ENCODE data around the gene EVI2A. TPM values are rescaled to one million over a fixed set of nuclear protein-coding genes. Genes with fewer than 3 reads are reported as not detected.

Gene EVI2A
- total and polyA plus RNA-seq, 5 donors from 2014 or later, result 47.5 to 111 (median 68.0) TPM

DNA sequence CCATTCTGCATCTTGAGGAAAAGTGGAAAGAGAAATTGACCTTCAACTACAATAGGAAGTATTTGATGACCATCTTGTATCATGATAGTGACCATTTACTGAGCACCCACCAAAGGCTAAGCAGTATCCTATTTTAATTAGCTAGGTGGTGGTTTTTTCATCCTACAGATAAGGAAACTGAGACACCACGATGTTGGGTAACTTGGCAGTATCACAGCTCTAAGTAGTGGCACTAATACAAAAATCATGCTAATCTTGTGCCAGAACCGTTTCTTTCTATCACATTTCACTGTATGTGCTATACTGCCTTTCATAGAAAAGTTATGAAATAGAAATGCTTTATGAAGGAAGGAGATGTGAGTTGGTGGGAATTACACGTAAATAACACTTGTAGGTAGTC is 9.9 kb downstream of the EVI2A start:
- peaks cover 8% of the 10 kb centered on the region for H3K36me3 Mint-ChIP-seq
- Histone ChIP-seq H3K4me1 (ENCODE audit: control insufficient read depth, insufficient read depth, low read length, poor library complexity, severe bottlenecking) (peaks cover 73% of the 10 kb centered on the region), H3K27ac (ENCODE audit: insufficient read depth, low read length, poor library complexity, severe bottlenecking) (peak overlapping the region; percentile 92), H3K36me3 (ENCODE audit: control insufficient read depth, insufficient read depth, low read length) (peaks cover 7% of the 10 kb centered on the region), H3K4me3 (ENCODE audit: low read depth, low read length) (peak overlapping the region; percentile 99), H3K9me3 (ENCODE audit: control insufficient read depth in 2 of 2, low read length in 2 of 2) (no peaks in the 10 kb centered on the region), H3K27me3 (ENCODE audit: control insufficient read depth, insufficient read depth, low read length) (no peaks in the 10 kb centered on the region)
- ATAC-seq (ENCODE audit: low read depth in 2 of 2), result no peak
- no peaks in the 10 kb centered on the region for H3K27me3 Mint-ChIP-seq
- H3K27ac Mint-ChIP-seq, result peak overlapping the region; percentile 96 to 100 (median 97)
- peak overlapping the region; percentile 92 to 98 (median 92) for H3K4me3 Mint-ChIP-seq
- peaks cover 13 to 59% (median 43%) of the 10 kb centered on the region in 4 donors for H3K4me1 Mint-ChIP-seq
- H3K9me3 Mint-ChIP-seq, result no peaks in the 10 kb centered on the region
- peak in 1 of 3 donors; percentile 47 for DNase-seq

DNA sequence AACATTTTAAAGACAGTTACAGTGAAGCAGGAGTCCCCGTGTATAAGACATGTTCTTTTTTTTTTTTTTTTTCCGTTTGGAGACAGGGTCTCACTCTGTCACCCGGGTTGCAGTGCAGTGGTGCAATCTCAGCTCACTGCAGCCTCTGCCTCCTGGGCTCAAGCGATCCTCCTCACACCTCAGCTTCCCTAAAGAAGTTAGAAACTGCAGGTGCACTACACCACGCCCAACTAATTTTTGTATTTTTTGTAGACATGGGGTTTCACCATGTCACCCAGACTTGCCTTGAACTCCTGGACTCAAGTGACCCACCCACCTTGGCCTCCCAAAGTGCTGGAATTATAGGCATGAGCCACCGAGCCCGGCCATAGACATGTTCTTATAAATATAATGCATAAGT is 10.5 kb downstream of the EVI2A start:
- Histone ChIP-seq H3K4me3 (ENCODE audit: low read depth, low read length) (peak overlapping the region; percentile 99), H3K27me3 (ENCODE audit: control insufficient read depth, insufficient read depth, low read length) (no peaks in the 10 kb centered on the region), H3K36me3 (ENCODE audit: control insufficient read depth, insufficient read depth, low read length) (peaks cover 13% of the 10 kb centered on the region), H3K27ac (ENCODE audit: insufficient read depth, low read length, poor library complexity, severe bottlenecking) (peak overlapping the region; percentile 92), H3K4me1 (ENCODE audit: control insufficient read depth, insufficient read depth, low read length, poor library complexity, severe bottlenecking) (peaks cover 73% of the 10 kb centered on the region), H3K9me3 (ENCODE audit: control insufficient read depth in 2 of 2, low read length in 2 of 2) (no peaks in the 10 kb centered on the region)
- Mint-ChIP-seq H3K4me1 (peaks cover 19 to 59% (median 46%) of the 10 kb centered on the region in 4 donors), H3K9me3 (no peaks in the 10 kb centered on the region), H3K4me3 (peak overlapping the region; percentile 92 to 98 (median 92)), H3K36me3 (peaks cover 14% of the 10 kb centered on the region), H3K27ac (peak overlapping the region; percentile 96 to 100 (median 97)), H3K27me3 (no peaks in the 10 kb centered on the region)
- ATAC-seq (ENCODE audit: low read depth in 2 of 2) (no peak), DNase-seq (peak in 1 of 3 donors; percentile 51)

DNA sequence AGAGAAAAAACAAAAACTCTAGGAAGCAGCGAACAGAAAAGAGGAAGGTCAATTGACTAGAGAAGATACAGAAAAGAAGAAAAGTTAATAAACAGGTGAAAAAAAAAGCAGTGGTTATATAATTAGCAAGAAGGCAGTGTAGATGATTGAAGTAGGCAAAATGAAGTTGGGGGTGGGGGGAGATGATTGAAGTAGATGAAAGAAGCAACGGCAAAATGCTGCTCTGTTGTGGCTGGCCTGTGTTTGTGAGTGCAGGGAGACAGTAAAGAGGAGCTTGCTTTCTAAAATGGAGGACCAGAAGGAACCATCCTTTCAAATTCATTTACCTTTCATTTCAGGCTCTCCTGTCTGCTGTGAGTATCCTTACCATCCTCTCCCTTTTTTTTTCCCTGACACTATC is 11.2 kb downstream of the EVI2A start:
- peaks cover 23 to 60% (median 48%) of the 10 kb centered on the region in 4 donors for H3K4me1 Mint-ChIP-seq
- H3K4me1 ChIP-seq (ENCODE audit: control insufficient read depth, insufficient read depth, low read length, poor library complexity, severe bottlenecking), result peaks cover 69% of the 10 kb centered on the region
- no peaks in the 10 kb centered on the region for H3K27me3 Mint-ChIP-seq
- H3K4me3 ChIP-seq (ENCODE audit: low read depth, low read length), result peak overlapping the region; percentile 99
- no peaks in the 10 kb centered on the region for H3K9me3 ChIP-seq (ENCODE audit: control insufficient read depth in 2 of 2, low read length in 2 of 2)
- peak overlapping the region; percentile 92 to 93 (median 92) for H3K4me3 Mint-ChIP-seq
- ATAC-seq (ENCODE audit: low read depth in 2 of 2) (peak; percentile 60 to 61), DNase-seq (peak; percentile 67 to 84 (median 79))
- H3K27ac ChIP-seq (ENCODE audit: insufficient read depth, low read length, poor library complexity, severe bottlenecking), result peak overlapping the region; percentile 92
- peaks cover 20% of the 10 kb centered on the region for H3K36me3 ChIP-seq (ENCODE audit: control insufficient read depth, insufficient read depth, low read length)
- H3K36me3 Mint-ChIP-seq, result peaks cover 20% of the 10 kb centered on the region
- peak overlapping the region; percentile 96 to 100 (median 96) for H3K27ac Mint-ChIP-seq
- no peaks in the 10 kb centered on the region for H3K27me3 ChIP-seq (ENCODE audit: control insufficient read depth, insufficient read depth, low read length)
- peaks cover 0 to 2% (median 0%) of the 10 kb centered on the region in 7 donors for H3K9me3 Mint-ChIP-seq

DNA sequence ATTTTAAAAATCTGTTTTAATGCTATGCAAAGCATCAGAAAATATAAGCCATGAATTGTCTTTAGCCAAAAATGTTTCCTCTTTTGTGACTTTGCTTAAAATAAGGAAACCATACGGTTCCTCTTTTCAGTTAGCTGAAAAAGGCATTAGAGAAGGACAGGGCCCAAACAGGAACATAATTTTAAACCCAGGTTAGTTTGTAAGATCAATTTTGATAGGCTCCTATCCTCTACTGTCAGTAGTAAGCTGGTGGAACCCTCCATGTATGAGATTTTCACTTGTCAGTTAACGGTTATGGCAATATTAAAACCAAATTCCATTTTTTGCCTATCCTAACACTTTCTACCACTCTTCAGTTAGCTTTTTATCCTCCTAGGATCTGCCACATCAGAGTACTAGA is 11.9 kb downstream of the EVI2A start:
- H3K27ac ChIP-seq (ENCODE audit: insufficient read depth, low read length, poor library complexity, severe bottlenecking), result peak overlapping the region; percentile 92
- DNase-seq (peak in 2 of 3 donors; percentile 57 to 72), ATAC-seq (ENCODE audit: low read depth in 2 of 2) (peak; percentile 40 to 41)
- no peaks in the 10 kb centered on the region for H3K27me3 ChIP-seq (ENCODE audit: control insufficient read depth, insufficient read depth, low read length)
- no peaks in the 10 kb centered on the region for H3K9me3 ChIP-seq (ENCODE audit: control insufficient read depth in 2 of 2, low read length in 2 of 2)
- peaks cover 27% of the 10 kb centered on the region for H3K36me3 ChIP-seq (ENCODE audit: control insufficient read depth, insufficient read depth, low read length)
- Mint-ChIP-seq H3K9me3 (peaks cover 0 to 7% (median 0%) of the 10 kb centered on the region in 7 donors), H3K4me1 (peaks cover 22 to 61% (median 47%) of the 10 kb centered on the region in 4 donors), H3K36me3 (peaks cover 27% of the 10 kb centered on the region), H3K27ac (peak overlapping the region; percentile 96 to 100 (median 96)), H3K4me3 (peak overlapping the region; percentile 92 to 93 (median 92)), H3K27me3 (no peaks in the 10 kb centered on the region)
- peaks cover 63% of the 10 kb centered on the region for H3K4me1 ChIP-seq (ENCODE audit: control insufficient read depth, insufficient read depth, low read length, poor library complexity, severe bottlenecking)
- H3K4me3 ChIP-seq (ENCODE audit: low read depth, low read length), result peak overlapping the region; percentile 99

DNA sequence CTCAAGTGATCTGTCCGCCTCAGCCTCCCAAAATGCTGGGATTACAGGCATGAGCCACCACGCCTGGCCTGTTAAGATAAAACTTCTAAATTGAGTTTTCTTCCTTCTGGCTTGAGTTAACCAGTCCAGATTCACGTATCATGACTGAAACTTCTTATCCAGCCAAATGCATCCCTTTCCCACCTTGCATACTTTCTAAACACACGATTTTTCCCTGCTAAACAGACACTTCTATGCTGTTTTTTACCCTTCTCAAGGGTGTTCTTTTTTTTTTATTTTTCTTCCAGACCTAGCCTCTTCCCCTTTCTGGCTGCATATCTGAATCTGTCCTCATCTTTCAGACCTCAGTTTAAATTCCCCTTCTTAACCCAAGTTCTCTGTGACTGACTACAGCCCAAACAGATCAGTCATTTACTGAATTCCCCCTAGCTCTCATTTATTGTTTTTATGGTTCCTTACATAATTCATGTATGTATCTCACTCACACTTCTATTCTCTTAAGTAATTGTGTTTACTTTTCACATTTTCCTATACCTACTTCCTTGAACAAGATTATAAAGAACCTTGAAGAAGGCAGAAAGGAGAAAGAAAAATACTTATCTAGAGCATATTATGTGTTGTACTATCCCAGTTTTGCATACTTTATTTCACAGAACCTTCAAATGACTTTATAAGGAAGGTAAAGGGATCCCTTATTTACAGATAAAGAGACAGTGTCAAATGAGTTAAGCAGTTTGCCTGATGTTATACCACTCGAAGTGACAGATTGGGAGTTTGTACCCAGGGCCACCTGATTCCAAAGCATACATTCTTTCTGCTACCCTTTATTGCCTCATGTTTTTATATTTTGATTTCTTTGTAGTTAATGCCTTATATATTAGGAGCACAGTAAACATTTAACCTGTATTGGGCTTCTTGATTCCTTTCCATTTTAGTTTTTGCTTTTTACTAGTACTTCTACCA is 12.8 kb downstream of the EVI2A start:
- peaks cover 36% of the 10 kb centered on the region for H3K36me3 ChIP-seq (ENCODE audit: control insufficient read depth, insufficient read depth, low read length)
- H3K36me3 Mint-ChIP-seq, result peaks cover 36% of the 10 kb centered on the region
- no peak for ATAC-seq (ENCODE audit: low read depth in 2 of 2)

DNA sequence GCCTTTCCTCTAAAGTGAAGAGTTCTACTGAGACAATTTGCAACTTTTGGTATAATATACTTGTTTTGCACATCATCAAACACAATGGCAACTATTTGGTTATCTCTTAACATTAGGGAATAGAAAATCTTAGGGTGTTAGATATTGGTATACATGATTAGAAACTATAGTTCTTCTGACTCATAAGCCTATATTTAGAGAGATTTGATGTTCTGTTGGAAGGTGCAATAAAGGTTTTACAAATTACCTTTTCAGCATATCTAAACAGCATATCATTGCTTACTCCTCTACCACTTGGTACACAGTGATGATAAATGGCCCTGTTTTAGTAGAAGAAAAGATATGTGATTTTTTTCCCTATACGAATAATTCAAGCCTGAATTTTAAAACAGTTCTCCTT is 13.8 kb downstream of the EVI2A start:
- Histone ChIP-seq H3K4me1 (ENCODE audit: control insufficient read depth, insufficient read depth, low read length, poor library complexity, severe bottlenecking) (peaks cover 58% of the 10 kb centered on the region), H3K27me3 (ENCODE audit: control insufficient read depth, insufficient read depth, low read length) (no peaks in the 10 kb centered on the region), H3K4me3 (ENCODE audit: low read depth, low read length) (peak overlapping the region; percentile 99), H3K36me3 (ENCODE audit: control insufficient read depth, insufficient read depth, low read length) (peaks cover 46% of the 10 kb centered on the region), H3K9me3 (ENCODE audit: control insufficient read depth in 2 of 2, low read length in 2 of 2) (no peaks in the 10 kb centered on the region), H3K27ac (ENCODE audit: insufficient read depth, low read length, poor library complexity, severe bottlenecking) (peak overlapping the region; percentile 92)
- Mint-ChIP-seq H3K9me3 (peaks cover 0 to 7% (median under 1%) of the 10 kb centered on the region in 7 donors), H3K4me3 (peak overlapping the region; percentile 55 to 93 (median 92)), H3K4me1 (peaks cover 17 to 73% (median 50%) of the 10 kb centered on the region in 4 donors), H3K36me3 (peaks cover 45% of the 10 kb centered on the region), H3K27ac (peak overlapping the region; percentile 96 to 100 (median 96)), H3K27me3 (no peaks in the 10 kb centered on the region)
- DNase-seq, result no peak
- ATAC-seq (ENCODE audit: low read depth in 2 of 2), result no peak

More for the DNA sequence above, 12.8 kb downstream of the EVI2A start:
- no peaks in the 10 kb centered on the region for H3K9me3 ChIP-seq (ENCODE audit: control insufficient read depth in 2 of 2, low read length in 2 of 2)
- no peak for DNase-seq
- H3K4me3 ChIP-seq (ENCODE audit: low read depth, low read length), result peak overlapping the region; percentile 99
- no peaks in the 10 kb centered on the region for H3K27me3 ChIP-seq (ENCODE audit: control insufficient read depth, insufficient read depth, low read length)
- peak overlapping the region; percentile 96 to 100 (median 96) for H3K27ac Mint-ChIP-seq
- H3K4me1 Mint-ChIP-seq, result peaks cover 17 to 65% (median 46%) of the 10 kb centered on the region in 4 donors
- H3K4me1 ChIP-seq (ENCODE audit: control insufficient read depth, insufficient read depth, low read length, poor library complexity, severe bottlenecking), result peaks cover 58% of the 10 kb centered on the region
- peak overlapping the region; percentile 92 to 93 (median 92) for H3K4me3 Mint-ChIP-seq
- peaks cover 0 to 7% (median 0%) of the 10 kb centered on the region in 7 donors for H3K9me3 Mint-ChIP-seq
- peak overlapping the region; percentile 92 for H3K27ac ChIP-seq (ENCODE audit: insufficient read depth, low read length, poor library complexity, severe bottlenecking)
- H3K27me3 Mint-ChIP-seq, result no peaks in the 10 kb centered on the region

DNA sequence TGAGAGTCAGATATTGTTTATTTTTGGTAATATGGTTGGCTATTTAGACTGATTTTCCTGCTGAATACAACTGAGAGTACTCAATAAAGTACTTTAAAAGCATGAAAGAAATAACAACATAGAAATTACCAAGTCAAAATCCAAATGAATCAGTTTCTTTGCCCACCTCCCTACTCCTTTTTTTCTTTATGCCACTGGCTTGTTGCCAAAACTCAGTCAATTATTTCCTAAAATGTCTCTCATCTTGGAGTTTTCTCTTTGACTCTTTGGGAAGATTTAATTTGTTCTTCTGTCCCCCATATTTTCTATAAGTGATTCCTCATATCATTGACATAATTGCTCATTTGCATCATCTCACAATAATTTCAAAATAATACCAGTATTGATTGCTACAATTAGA is 21.8 kb downstream of the EVI2A start:
- H3K27me3 Mint-ChIP-seq, result no peaks in the 10 kb centered on the region
- peaks cover 21% of the 10 kb centered on the region for H3K36me3 ChIP-seq (ENCODE audit: control insufficient read depth, insufficient read depth, low read length)
- ATAC-seq (ENCODE audit: low read depth in 2 of 2), result no peak

More for the DNA sequence above, 21.8 kb downstream of the EVI2A start:
- Histone ChIP-seq H3K4me3 (ENCODE audit: low read depth, low read length) (no peak overlapping the region), H3K4me1 (ENCODE audit: control insufficient read depth, insufficient read depth, low read length, poor library complexity, severe bottlenecking) (no peaks in the 10 kb centered on the region), H3K27ac (ENCODE audit: insufficient read depth, low read length, poor library complexity, severe bottlenecking) (no peak overlapping the region), H3K9me3 (ENCODE audit: control insufficient read depth in 2 of 2, low read length in 2 of 2) (no peaks in the 10 kb centered on the region), H3K27me3 (ENCODE audit: control insufficient read depth, insufficient read depth, low read length) (no peaks in the 10 kb centered on the region)
- peak overlapping the region in 1 of 3 donors; percentile 75 for H3K27ac Mint-ChIP-seq
- DNase-seq, result no peak
- peaks cover 15 to 55% (median 22%) of the 10 kb centered on the region in 4 donors for H3K4me1 Mint-ChIP-seq
- H3K9me3 Mint-ChIP-seq, result peaks cover 0 to 4% (median 0%) of the 10 kb centered on the region in 7 donors
- H3K36me3 Mint-ChIP-seq, result peaks cover 21% of the 10 kb centered on the region
- no peak overlapping the region for H3K4me3 Mint-ChIP-seq

Measured in CD4-positive, CD25-positive, alpha-beta regulatory T cell (primary cell).